Endothelial cell (in vitro differentiated cells): ENCODE data around the gene FEN1. TPM values are rescaled to one million over a fixed set of nuclear protein-coding genes. Genes with fewer than 3 reads are reported as not detected.

ENCODE experiments used
- DNase-seq: peaks from one replicate; pipeline ENCODE4 v3.0.0; 2021; ENCODE audit warnings: low spot score
- H3K27ac Mint-ChIP-seq: one replicate; pipeline ENCODE4 v1.8.0; 2021; ENCODE audit warnings: mixed read lengths, inconsistent platforms; ENCODE audit not compliant: unreplicated experiment
- H3K27me3 Mint-ChIP-seq: one replicate; pipeline ENCODE4 v1.8.0; 2021; ENCODE audit warnings: mild to moderate bottlenecking, moderate library complexity, mixed read lengths, inconsistent platforms; ENCODE audit not compliant: unreplicated experiment
- H3K36me3 Mint-ChIP-seq: one replicate; pipeline ENCODE4 v1.8.0; 2021; ENCODE audit warnings: mild to moderate bottlenecking, low read depth, mixed read lengths, inconsistent platforms; ENCODE audit not compliant: unreplicated experiment
- H3K4me1 Mint-ChIP-seq: one replicate; pipeline ENCODE4 v1.8.0; 2021; ENCODE audit warnings: mild to moderate bottlenecking, mixed read lengths, inconsistent platforms; ENCODE audit not compliant: unreplicated experiment
- H3K4me3 Mint-ChIP-seq: one replicate; pipeline ENCODE4 v1.8.0; 2021; ENCODE audit warnings: mild to moderate bottlenecking, mixed read lengths, inconsistent platforms; ENCODE audit not compliant: unreplicated experiment
- H3K9me3 Mint-ChIP-seq: one replicate; pipeline ENCODE4 v1.8.0; 2021; ENCODE audit warnings: mixed read lengths, inconsistent platforms; ENCODE audit not compliant: unreplicated experiment
- total RNA-seq: library from RNA; stranded (reverse); fragmentation: NEBNext Ultra II Directional; extraction: Animal tissue kit (Norgen Biotek cat#: 25700); gene quantifications from one replicate; pipeline ENCODE4 v1.2.1, GENCODE V29; 2021; ENCODE audit not compliant: unreplicated experiment
- TF ChIP-seq, protein P1 (sequence below): fragments of 200-600 bp; sonication (generic); IDR thresholded peaks from one replicate; pipeline ENCODE4 v1.5.0; 2021; ENCODE audit warnings: antibody characterized with exemption; ENCODE audit not compliant: unreplicated experiment

Gene FEN1
- total RNA-seq, 1 donor from 2014 or later: 22.0 TPM

DNA sequence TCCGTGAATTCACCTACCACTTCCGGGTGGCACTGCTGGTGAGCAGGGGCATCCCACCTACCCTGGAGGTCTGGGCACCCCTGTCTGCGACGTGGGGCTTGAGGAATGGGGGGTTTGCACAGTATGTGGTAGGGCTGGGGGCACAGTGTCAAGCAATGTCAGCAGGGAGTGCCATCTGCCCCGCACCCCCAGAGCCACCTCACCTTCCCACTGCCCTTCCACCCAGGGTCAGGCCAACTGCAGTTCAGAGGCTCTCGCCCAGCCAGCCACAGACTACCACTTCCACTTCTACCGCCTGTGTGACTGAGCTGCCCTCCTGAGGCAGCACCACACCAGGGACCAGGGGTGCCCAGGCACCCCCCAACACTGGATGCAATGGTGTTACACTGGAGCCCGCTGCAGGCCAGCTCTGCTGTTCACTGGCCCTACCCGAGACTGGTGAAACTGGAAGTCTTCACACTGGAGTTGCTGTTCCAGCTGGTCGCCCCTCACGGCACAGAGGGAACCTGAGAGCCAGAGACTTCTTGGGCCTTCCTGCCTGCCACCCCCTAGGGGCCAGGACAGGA is 6.8 kb upstream of the FEN1 start:
- Mint-ChIP-seq H3K4me1 (no peaks in the 10 kb centered on the region), H3K36me3 (peaks cover 14% of the 10 kb centered on the region), H3K27ac (no peak overlapping the region), H3K9me3 (no peaks in the 10 kb centered on the region), H3K4me3 (no peak overlapping the region), H3K27me3 (peaks cover 4% of the 10 kb centered on the region)
- no peak for DNase-seq
- TF ChIP-seq, protein P1, sequence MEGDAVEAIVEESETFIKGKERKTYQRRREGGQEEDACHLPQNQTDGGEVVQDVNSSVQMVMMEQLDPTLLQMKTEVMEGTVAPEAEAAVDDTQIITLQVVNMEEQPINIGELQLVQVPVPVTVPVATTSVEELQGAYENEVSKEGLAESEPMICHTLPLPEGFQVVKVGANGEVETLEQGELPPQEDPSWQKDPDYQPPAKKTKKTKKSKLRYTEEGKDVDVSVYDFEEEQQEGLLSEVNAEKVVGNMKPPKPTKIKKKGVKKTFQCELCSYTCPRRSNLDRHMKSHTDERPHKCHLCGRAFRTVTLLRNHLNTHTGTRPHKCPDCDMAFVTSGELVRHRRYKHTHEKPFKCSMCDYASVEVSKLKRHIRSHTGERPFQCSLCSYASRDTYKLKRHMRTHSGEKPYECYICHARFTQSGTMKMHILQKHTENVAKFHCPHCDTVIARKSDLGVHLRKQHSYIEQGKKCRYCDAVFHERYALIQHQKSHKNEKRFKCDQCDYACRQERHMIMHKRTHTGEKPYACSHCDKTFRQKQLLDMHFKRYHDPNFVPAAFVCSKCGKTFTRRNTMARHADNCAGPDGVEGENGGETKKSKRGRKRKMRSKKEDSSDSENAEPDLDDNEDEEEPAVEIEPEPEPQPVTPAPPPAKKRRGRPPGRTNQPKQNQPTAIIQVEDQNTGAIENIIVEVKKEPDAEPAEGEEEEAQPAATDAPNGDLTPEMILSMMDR: no peak

DNA sequence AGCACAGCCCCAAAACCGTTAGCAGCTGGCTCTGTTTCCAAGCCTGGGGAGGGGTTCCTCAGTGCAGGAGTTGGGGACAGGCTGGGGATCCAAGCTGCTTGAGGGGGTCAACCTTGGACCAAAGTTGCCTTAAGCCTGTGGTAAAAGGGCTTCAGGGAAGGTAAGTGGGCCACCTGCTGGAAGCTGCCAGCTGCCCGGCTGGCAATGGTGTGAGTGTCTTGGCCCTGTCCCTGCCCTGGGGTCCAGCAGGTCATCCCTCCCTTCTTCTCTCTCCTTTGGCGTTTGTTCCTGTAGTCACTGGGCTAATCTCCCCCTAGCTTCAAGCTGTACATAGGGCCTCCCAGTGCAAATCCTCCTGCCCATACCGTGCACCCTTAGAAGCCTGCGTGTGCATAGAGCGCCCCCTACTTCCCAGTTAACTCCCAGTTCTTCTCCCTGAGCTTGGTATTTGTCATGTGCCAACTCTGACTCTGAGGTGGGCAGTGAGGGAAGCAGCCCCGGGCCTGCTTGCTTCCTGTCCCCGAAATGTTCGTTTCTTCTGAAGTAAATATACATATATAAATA is 4.7 kb upstream of the FEN1 start:
- peak; percentile 53 for DNase-seq
- no peak overlapping the region for H3K4me3 Mint-ChIP-seq
- TF ChIP-seq, protein P1: peak; percentile 20
- peaks cover 21% of the 10 kb centered on the region for H3K36me3 Mint-ChIP-seq
- H3K27me3 Mint-ChIP-seq: peaks cover 15% of the 10 kb centered on the region
- no peaks in the 10 kb centered on the region for H3K9me3 Mint-ChIP-seq
- H3K27ac Mint-ChIP-seq: no peak overlapping the region
- peaks cover 9% of the 10 kb centered on the region for H3K4me1 Mint-ChIP-seq

DNA sequence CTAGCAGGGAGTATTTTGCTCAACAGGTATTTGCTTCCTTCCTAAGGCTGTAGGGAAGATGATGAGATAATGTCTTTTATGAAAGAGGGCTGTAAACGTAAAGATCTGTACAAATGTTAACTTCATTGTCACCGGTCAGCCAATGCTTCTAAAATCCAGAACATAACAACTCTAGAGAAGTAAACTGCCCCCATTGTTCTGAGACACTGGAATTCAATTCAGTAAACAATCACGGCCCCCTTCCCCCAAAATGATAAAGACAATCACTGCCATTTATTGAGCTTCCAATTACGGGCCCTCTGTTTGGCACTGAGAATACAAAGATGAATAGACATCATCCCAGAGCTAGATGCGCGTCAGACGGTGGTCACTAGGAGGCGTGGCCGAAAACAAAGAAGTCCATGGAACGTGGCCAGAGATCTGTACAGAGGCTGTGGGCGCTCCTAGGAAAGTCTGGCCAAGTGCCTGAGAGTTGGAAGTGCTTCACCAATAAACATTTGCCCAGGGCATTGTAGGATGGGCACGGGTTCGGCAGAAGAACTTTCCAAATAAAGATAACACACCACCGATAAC is 888 bp upstream of the FEN1 start:
- TF ChIP-seq, protein P1: peak; percentile 24
- Mint-ChIP-seq H3K9me3 (no peaks in the 10 kb centered on the region), H3K4me3 (peak overlapping the region; percentile 95), H3K27me3 (peaks cover 23% of the 10 kb centered on the region), H3K27ac (peak overlapping the region; percentile 100), H3K36me3 (peaks cover 13% of the 10 kb centered on the region), H3K4me1 (peaks cover 17% of the 10 kb centered on the region)
- peak; percentile 66 for DNase-seq

DNA sequence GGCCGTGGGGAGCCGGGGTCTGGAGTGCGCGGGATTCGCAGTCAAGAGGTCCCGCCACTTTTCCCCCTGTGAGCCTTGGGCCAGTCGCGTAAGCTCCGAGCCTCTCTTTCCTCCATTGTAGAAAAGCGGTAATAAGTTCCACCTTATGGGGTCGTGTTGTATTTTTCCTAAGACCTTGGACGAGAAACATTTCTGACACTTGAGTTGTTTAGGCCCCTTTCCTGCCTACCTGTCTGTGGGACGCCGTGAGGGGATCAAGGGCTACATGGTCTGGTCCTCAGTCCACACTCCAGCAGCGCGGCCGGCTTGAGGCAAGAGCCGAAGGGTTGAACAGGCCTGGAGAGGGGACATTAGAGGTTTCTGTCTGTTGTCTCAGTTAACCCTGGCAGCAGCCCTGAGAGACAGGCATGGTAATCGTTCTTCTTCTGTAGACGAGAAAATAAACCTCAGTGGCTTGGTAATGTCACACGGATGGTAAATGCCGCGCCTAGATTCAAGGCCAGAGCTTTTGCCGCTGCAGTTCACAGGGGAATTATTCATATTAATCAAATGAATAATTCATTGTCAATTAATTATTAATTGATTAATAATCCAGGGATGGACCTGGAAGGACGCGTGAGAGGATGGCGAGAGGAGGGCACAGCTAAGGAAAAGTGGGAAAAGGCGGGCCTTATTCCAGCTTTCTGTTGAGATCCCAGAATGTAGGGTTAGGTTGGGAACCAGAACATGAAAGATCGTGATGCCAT is 545 bp downstream of the FEN1 start:
- TF ChIP-seq, protein P1: no peak

More for the DNA sequence above, 545 bp downstream of the FEN1 start:
- peaks cover 17% of the 10 kb centered on the region for H3K4me1 Mint-ChIP-seq
- peaks cover 10% of the 10 kb centered on the region for H3K36me3 Mint-ChIP-seq
- peaks cover 27% of the 10 kb centered on the region for H3K27me3 Mint-ChIP-seq
- peak overlapping the region; percentile 93 for H3K27ac Mint-ChIP-seq
- no peak for DNase-seq
- H3K4me3 Mint-ChIP-seq: peak overlapping the region; percentile 95
- no peaks in the 10 kb centered on the region for H3K9me3 Mint-ChIP-seq
